GM19467 (cell line): ENCODE measurements around the gene NPAS3.

ENCODE experiments used
- ATAC-seq: cut with Tn5 transposase; IDR thresholded peaks from one replicate; pipeline ENCODE4 v1.9.1; 2021; ENCODE audit warnings: mild to moderate bottlenecking, moderate library complexity; ENCODE audit not compliant: unreplicated experiment

Gene NPAS3

GRCh38 chr14:32940066-32940651 lies 1.5 kb downstream of the NPAS3 start:
- ATAC-seq: no peak

- no peak for ATAC-seq
Measured at GRCh38 chr14:32940711-32941667, 2.3 kb downstream of the NPAS3 start.

DNA sequence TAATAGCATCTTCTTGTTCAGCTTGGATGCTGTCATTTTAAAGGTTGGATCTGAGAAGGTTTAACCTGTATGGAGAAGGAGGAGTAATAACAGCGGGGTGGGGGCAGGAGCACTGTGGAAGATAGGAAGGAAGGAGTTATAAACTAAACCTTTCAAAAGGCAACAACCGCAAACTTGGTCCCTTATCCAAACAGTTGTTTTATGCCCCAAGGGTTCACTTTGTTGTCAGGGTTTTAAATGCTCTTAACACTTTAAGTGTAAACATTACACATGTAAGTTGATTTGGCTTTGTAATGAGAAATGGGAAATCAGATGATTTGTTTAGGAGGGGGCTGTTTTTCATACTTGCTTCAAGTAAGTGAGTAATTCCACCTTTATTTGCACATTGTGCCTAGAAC lies 3.0 kb downstream of the NPAS3 start:
- no peak for ATAC-seq

DNA sequence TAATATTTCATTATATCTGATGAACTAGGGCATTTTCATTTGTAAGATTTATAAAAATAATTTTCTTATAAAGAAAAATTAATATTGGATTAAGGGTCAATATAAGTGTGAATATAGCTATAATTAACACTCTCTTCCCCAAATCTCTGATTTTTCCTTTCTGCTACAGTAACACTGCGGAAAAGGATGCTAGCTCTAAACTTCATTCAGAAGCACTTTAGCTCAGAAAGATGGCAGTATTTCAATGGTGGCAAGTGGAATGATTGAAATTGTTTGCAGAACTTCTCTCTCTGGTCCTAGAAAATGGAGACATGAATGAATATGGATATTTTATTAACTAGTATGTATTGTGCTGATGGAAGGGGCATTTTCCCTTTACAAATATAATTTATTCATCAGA lies 8.4 kb downstream of the NPAS3 start:
- ATAC-seq: no peak

DNA sequence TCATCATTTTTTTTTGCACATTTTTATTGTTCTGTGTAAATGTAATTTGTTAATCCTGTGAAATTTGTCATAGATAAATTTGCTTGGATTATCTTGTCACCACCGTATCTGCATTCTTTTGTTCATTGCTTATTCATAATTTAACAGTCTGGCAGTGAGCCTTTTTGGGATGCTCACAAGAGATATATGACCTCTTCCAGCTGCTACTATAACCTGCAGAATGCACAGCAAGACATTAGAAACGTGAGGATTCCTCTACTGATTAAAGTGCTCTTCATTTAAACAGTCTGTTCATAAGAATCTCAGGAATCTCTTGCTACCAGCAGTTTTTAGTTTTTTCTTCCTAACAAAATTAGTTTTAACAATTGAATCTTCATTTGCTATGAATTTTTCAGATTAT lies 9.1 kb downstream of the NPAS3 start:
- ATAC-seq: no peak

DNA sequence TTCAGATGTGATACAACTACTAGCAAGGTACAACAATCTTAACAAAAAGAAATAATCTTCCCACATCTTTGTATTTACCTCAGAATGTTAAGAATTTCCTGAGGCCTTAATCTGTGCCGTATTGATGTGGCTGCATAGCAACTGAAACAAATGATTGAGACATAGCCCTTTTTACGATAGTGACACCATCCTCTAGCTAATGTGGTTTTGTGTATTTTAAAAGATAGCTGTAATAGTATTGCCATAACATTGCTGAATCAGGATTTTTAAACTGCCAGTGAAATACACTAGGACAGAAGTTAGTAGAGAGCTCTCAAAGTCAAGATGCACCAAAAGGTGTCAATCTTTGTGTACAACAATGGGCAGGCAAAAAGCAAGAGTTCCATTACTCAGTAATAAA lies 11.9 kb downstream of the NPAS3 start:
- no peak for ATAC-seq

DNA sequence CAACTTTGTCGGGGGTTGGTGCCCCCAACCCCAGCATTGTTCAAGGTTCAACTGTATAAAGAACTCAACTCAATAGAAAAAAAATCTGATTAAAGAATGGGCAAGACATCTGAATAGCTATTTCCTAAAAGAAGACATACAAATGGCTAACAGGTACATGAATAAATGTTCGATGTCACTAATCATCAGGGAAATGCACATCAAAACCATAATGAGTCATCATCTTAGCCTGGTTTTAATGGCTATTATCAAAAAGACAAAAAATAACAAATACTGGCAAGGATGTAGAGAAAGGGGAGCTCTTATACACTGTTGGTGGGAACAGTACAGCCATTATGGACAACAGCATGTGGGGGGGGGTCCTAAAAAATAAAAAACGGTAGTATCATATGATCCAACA lies 28.7 kb downstream of the NPAS3 start:
- no peak for ATAC-seq

DNA sequence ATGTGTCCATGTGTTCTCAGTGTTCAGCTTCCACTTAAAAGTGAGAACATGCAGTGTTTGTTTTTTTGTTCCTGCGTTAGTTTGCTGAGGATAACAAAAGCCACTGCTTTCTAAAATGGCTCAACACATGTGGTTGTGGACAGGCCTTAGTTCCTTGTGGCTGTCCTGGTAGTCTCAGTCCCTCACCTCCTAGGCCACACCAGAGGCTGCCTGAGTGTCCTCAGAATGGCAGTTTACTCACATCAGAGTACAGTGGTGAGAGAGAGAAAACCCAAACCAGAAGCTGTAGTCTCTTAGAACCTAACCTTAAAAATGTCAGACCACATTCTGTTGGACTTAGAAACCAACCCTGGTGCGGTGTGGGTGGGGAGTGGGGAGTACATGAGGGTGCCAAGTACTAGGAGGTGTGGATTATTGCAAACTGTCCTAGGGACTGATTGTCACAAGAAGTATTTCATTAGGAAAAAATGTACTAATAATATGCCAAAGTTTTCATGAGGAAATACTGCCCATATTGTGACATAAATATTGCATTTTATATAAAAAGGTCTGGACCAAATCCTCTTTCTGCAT lies 30.4 kb downstream of the NPAS3 start:
- no peak for ATAC-seq

DNA sequence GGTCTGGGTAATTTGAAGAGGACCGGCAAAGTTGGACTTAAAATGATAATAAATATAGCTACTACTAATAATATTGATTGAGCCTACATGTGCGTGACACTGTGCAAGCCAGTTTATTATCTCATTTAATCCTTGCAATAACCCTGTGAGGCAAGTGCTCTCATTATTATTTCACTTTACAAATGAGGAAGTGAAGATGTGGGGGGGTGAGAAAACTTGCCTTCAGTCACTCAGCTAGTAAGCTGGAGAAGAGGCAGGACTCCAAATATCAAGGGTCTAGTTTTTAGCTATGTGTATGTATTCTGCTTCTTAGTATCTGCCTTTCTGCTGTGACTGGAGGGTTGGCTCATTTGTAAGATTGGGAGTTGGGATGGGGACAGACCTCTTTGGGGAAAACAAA lies 39.2 kb downstream of the NPAS3 start:
- ATAC-seq: no peak

- ATAC-seq: no peak
Measured at GRCh38 chr14:32978691-32979255, 40.1 kb downstream of the NPAS3 start.

DNA sequence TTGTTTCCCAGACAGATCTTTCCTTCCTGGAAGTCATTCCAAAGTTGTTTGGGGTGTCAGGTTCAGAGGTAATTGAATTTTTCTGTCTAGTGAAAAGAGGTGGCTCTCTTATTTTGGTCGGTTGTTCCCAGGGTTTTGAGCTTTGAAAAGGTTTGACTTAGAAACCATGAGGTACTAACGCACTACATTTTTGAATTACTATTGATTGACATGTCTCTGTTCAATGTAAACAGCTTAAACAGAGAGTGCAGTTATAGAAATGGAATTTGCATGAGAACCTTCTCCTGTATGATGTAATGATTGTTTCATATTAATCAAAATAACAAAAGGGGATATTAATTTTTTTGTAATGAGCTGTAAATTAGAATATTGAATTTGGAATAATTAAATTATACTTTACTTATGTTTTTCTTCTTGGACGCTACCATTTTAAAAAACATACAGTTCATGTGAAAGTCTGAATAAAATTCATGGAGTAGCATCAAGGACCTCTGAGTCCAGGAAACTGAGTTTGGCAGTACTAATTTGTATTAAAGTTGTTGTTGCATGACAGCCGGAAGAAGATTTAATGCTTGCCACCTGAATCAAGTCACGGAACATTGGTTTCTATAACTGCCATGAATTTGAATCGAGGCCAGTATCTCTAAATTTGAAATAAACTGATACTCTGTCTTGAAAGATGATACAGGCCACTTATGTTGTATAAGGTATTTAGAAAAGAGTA lies 41.7 kb downstream of the NPAS3 start:
- ATAC-seq: no peak

DNA sequence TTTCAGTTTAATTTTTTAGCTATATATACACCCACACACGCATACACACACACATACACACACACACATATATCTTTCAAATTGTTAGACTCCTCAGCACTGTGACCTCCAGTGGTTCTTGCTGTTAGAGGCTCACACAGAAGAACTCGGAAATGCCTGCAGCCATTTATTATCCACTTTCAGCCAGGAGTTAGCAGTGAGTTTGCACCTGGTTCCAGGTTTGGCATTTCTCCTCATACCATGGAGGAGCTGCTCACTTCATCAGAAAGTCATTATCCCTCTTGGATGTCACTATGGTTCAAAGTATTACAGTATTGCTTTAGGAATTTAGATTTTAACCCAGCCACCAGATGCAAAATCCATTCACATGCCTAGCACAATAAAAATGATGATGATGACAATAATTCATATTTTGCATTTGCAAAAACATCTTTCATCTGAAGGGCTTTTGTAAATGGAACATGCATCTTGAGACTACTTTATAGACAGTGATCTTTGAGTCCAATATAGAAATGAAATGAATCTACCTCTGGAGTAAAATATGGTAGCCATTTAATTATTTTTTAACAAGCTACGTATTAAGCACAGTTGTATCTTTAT lies 42.3 kb downstream of the NPAS3 start:
- no peak for ATAC-seq

DNA sequence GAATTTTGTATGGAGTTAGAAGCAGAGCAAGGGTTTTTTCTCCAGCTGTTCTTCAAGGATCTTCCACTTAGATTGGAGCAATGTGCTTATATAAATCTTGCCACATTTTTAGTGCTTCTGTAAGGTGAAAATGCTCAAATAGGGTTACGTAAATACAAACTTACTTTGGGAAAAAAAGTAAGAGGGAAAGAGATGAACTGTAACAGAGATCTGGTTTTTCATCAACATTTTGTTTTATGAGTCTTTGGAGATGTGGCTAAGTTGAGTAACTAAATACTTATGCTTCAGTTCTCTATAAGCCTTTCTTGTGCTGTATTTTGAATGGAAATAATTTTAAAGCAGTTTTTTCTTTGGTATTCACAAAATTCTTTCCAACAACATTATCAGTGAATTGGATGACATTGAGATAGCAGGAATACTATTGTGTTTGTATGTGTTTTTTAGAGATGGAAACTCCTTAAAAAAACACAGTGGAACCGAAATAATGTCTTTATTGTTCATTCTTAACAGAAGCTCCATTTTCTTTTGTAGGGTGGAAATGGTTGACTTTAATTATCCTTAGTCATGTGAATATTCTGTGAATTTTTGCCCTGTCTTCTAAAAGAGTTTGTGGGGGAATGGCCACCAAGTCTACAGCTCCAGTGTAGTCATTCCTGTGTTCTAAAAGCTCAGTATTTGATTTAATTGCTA lies 45.7 kb downstream of the NPAS3 start:
- ATAC-seq: no peak

DNA sequence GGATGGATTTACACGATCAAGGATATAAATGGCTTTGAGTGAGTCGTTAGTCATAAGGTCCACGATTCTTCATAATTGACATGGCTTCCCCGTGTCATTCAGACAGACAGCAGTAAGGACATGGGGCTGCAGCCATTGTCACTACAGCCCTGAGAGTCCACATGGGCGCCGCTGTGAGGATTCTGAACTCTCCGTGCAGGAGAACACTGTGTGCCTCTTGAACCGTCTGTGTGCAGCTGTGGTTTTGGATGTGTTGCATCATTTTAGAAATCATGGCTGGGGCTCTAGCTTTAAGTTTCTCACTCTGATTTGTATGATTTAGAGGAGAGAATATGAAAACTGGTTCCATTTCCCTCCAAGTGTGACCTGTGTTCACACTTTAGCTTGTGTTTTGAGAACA lies 47.2 kb downstream of the NPAS3 start:
- ATAC-seq: no peak

DNA sequence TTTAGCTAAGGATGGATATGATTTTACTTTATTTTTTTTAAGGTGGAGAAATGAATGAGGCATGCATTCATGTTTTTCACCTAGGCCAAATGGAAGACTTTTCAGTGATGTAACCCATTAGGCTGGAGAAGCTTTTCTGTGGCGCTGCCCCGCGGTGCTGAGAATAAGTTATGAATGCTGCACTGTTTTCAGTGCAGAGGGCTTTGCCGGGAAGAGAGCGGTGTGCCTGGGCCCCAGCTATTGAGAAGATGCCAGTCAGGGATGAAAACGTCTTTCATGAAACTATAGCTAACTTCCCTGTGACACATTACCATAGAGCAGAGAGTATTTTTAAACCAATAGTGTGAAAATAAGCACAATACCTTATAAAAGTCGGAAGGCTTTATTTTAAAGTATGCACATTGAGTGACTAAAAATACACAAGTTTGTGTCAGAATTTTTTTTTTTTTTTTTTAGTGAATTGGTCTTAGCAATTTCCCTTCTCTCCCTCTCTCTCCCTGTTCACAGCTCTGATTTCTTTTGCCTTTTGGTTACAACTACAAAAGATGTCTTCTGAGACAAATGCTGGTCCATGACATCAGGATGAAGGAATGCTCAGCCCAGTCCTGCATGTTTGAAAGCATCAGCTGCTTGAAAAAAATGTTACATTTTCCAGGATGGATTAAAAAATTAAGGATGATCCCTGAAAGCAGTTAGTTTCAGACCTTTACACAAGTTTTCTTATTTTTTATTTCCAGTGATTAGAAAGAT lies 48.3 kb downstream of the NPAS3 start:
- no peak for ATAC-seq

GRCh38 chr14:32991691-32992090 lies 53.0 kb downstream of the NPAS3 start:
- no peak for ATAC-seq

GRCh38 chr14:32993921-32994320 lies 55.2 kb downstream of the NPAS3 start:
- ATAC-seq: no peak

DNA sequence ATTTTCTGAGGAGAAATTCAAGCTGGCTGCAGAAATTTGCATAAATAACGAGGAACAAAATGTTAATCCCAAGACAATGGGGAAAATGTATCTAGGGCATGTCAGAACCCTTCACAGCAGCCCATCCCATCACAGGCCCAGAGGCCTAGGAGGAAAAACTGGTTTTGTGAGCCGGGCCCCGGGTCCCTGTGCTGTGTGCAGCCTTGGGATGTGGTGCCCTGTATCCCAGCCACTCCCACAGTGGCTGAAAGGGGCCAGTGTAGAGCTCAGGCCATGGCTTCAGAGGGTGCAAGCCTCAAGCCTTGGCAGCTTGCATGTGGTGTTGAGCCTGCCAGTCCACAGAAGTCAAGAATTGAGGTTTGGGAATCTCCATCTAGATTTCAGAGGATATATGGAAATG lies 57.7 kb downstream of the NPAS3 start:
- no peak for ATAC-seq

GRCh38 chr14:32998433-32998832 lies 59.8 kb downstream of the NPAS3 start:
- no peak for ATAC-seq
